ENCODE results near the gene PLA2G2E. TPM values are rescaled to one million over a fixed set of nuclear protein-coding genes. Genes with fewer than 3 reads are reported as not detected.
"Not testable (repeated sequence)": the region's sequence is repeated elsewhere in the genome, so short reads cannot be mapped to it uniquely, and the experiment has no call there.

The PLA2G2E gene
- total RNA-seq, 1 donor from 2014 or later, result not detected

- Histone ChIP-seq H3K4me3 (ENCODE audit: low read depth, low read length) (no peak overlapping the region), H3K36me3 (ENCODE audit: control insufficient read depth, insufficient read depth, low read length) (no peaks in the 10 kb centered on the region), H3K27me3 (ENCODE audit: control insufficient read depth, insufficient read depth, low read length) (no peaks in the 10 kb centered on the region)
- no peak for TF ChIP-seq CTCF (IDR thresholded peaks at IDR 0.05; ENCODE audit: insufficient read depth, low read length, severe bottlenecking)
- DNase-seq (ENCODE audit: low read depth), result no peak
- FAIRE-seq, result no peak
Observed at GRCh38 chr1:19940486-19941205, 17.2 kb upstream of the PLA2G2E start.

GRCh38 chr1:19938472-19938871 is 15.1 kb upstream of the PLA2G2E start:
- FAIRE-seq (no peak), DNase-seq (ENCODE audit: low read depth) (no peak)
- Histone ChIP-seq H3K36me3 (ENCODE audit: control insufficient read depth, insufficient read depth, low read length) (no peaks in the 10 kb centered on the region), H3K27me3 (ENCODE audit: control insufficient read depth, insufficient read depth, low read length) (no peaks in the 10 kb centered on the region), H3K4me3 (ENCODE audit: low read depth, low read length) (no peak overlapping the region)
- no peak for TF ChIP-seq CTCF (IDR thresholded peaks at IDR 0.05; ENCODE audit: insufficient read depth, low read length, severe bottlenecking)

- no peak for DNase-seq (ENCODE audit: low read depth)
- no peak for TF ChIP-seq CTCF (IDR thresholded peaks at IDR 0.05; ENCODE audit: insufficient read depth, low read length, severe bottlenecking)
- no peak for FAIRE-seq
Observed at GRCh38 chr1:19936061-19936750, 12.8 kb upstream of the PLA2G2E start.

GRCh38 chr1:19934336-19934735 is 10.9 kb upstream of the PLA2G2E start:
- no peak for TF ChIP-seq CTCF (IDR thresholded peaks at IDR 0.05; ENCODE audit: insufficient read depth, low read length, severe bottlenecking)

More at GRCh38 chr1:19936061-19936750, 12.8 kb upstream of the PLA2G2E start:
- H3K4me3 ChIP-seq (ENCODE audit: low read depth, low read length), result no peak overlapping the region
- no peaks in the 10 kb centered on the region for H3K36me3 ChIP-seq (ENCODE audit: control insufficient read depth, insufficient read depth, low read length)
- H3K27me3 ChIP-seq (ENCODE audit: control insufficient read depth, insufficient read depth, low read length), result no peaks in the 10 kb centered on the region

GRCh38 chr1:19932866-19933265 is 9.4 kb upstream of the PLA2G2E start:
- no peak for TF ChIP-seq CTCF (IDR thresholded peaks at IDR 0.05; ENCODE audit: insufficient read depth, low read length, severe bottlenecking)
- FAIRE-seq, result no peak
- Histone ChIP-seq H3K36me3 (ENCODE audit: control insufficient read depth, insufficient read depth, low read length) (no peaks in the 10 kb centered on the region), H3K4me3 (ENCODE audit: low read depth, low read length) (no peak overlapping the region), H3K27me3 (ENCODE audit: control insufficient read depth, insufficient read depth, low read length) (no peaks in the 10 kb centered on the region)
- DNase-seq (ENCODE audit: low read depth), result no peak

More at GRCh38 chr1:19934336-19934735, 10.9 kb upstream of the PLA2G2E start:
- DNase-seq (ENCODE audit: low read depth) (no peak), FAIRE-seq (no peak)
- Histone ChIP-seq H3K36me3 (ENCODE audit: control insufficient read depth, insufficient read depth, low read length) (no peaks in the 10 kb centered on the region), H3K4me3 (ENCODE audit: low read depth, low read length) (no peak overlapping the region), H3K27me3 (ENCODE audit: control insufficient read depth, insufficient read depth, low read length) (no peaks in the 10 kb centered on the region)

GRCh38 chr1:19927130-19927421 is 3.7 kb upstream of the PLA2G2E start:
- not testable (repeated sequence) for FAIRE-seq

More at GRCh38 chr1:19927130-19927421, 3.7 kb upstream of the PLA2G2E start:
- not testable (repeated sequence) for H3K36me3 ChIP-seq (ENCODE audit: control insufficient read depth, insufficient read depth, low read length); H3K4me3 ChIP-seq (ENCODE audit: low read depth, low read length); H3K27me3 ChIP-seq (ENCODE audit: control insufficient read depth, insufficient read depth, low read length); DNase-seq (ENCODE audit: low read depth)
